ENCODE data around the gene TRMT2A.

TRMT2A gene

DNA sequence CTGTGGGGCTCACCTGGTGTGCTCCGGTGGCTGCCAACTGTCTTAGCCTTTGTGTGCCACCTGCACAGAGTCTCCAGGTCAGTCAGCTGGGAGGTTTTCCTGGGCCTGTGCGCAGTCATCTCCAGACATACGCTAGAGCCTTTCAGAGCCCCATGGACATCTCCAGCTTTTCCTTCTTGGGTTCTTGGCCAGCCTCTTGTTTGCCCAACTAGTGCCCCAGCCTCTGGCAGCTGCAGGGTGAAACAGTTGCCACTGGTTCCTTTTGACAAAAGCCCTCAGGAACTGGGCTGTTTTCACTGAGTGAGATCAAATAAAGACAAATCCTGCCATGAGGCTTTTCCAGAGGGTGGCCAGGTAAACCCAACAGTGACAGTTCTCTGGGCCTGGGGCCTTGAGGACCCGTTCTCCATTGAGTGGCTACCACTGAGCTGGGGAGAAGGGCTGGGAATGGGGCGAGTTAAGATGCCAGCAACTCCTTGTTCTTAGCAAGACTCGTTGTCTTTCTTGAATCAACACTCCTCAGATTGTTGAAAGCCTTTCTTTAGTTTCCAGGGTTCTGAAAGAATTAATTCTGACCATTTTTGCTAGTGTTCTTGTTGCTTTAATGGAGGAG, 17.8 kb downstream of the TRMT2A start:
- DNase-seq (ENCODE audit: low read depth in 1 of 2, low spot score in 1 of 2) = no peak
- H3K27ac ChIP-seq (replicated peaks) = no peak overlapping the region
- H3K4me3 ChIP-seq (replicated peaks; ENCODE audit: insufficient read depth, low read length) = no peak overlapping the region
- TF ChIP-seq GABPA (IDR thresholded peaks at IDR 0.05; ENCODE audit: low read depth) = no peak
- TF ChIP-seq POLR2AphosphoS5 (IDR thresholded peaks at IDR 0.05; ENCODE audit: low read depth) = no peak
- TF ChIP-seq, protein P1, sequence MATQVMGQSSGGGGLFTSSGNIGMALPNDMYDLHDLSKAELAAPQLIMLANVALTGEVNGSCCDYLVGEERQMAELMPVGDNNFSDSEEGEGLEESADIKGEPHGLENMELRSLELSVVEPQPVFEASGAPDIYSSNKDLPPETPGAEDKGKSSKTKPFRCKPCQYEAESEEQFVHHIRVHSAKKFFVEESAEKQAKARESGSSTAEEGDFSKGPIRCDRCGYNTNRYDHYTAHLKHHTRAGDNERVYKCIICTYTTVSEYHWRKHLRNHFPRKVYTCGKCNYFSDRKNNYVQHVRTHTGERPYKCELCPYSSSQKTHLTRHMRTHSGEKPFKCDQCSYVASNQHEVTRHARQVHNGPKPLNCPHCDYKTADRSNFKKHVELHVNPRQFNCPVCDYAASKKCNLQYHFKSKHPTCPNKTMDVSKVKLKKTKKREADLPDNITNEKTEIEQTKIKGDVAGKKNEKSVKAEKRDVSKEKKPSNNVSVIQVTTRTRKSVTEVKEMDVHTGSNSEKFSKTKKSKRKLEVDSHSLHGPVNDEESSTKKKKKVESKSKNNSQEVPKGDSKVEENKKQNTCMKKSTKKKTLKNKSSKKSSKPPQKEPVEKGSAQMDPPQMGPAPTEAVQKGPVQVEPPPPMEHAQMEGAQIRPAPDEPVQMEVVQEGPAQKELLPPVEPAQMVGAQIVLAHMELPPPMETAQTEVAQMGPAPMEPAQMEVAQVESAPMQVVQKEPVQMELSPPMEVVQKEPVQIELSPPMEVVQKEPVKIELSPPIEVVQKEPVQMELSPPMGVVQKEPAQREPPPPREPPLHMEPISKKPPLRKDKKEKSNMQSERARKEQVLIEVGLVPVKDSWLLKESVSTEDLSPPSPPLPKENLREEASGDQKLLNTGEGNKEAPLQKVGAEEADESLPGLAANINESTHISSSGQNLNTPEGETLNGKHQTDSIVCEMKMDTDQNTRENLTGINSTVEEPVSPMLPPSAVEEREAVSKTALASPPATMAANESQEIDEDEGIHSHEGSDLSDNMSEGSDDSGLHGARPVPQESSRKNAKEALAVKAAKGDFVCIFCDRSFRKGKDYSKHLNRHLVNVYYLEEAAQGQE (IDR thresholded peaks at IDR 0.05; ENCODE audit: insufficient replicate concordance, low read depth) = no peak
- no peak for TF ChIP-seq SPI1 (IDR thresholded peaks at IDR 0.05; ENCODE audit: borderline replicate concordance, low read depth)
- TF ChIP-seq, protein P2, sequence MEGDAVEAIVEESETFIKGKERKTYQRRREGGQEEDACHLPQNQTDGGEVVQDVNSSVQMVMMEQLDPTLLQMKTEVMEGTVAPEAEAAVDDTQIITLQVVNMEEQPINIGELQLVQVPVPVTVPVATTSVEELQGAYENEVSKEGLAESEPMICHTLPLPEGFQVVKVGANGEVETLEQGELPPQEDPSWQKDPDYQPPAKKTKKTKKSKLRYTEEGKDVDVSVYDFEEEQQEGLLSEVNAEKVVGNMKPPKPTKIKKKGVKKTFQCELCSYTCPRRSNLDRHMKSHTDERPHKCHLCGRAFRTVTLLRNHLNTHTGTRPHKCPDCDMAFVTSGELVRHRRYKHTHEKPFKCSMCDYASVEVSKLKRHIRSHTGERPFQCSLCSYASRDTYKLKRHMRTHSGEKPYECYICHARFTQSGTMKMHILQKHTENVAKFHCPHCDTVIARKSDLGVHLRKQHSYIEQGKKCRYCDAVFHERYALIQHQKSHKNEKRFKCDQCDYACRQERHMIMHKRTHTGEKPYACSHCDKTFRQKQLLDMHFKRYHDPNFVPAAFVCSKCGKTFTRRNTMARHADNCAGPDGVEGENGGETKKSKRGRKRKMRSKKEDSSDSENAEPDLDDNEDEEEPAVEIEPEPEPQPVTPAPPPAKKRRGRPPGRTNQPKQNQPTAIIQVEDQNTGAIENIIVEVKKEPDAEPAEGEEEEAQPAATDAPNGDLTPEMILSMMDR (IDR thresholded peaks at IDR 0.05; ENCODE audit: insufficient read depth, low read length) = no peak
- H3K27me3 ChIP-seq (ENCODE audit: insufficient read depth, poor library complexity, severe bottlenecking) = no peaks in the 10 kb centered on the region

DNA sequence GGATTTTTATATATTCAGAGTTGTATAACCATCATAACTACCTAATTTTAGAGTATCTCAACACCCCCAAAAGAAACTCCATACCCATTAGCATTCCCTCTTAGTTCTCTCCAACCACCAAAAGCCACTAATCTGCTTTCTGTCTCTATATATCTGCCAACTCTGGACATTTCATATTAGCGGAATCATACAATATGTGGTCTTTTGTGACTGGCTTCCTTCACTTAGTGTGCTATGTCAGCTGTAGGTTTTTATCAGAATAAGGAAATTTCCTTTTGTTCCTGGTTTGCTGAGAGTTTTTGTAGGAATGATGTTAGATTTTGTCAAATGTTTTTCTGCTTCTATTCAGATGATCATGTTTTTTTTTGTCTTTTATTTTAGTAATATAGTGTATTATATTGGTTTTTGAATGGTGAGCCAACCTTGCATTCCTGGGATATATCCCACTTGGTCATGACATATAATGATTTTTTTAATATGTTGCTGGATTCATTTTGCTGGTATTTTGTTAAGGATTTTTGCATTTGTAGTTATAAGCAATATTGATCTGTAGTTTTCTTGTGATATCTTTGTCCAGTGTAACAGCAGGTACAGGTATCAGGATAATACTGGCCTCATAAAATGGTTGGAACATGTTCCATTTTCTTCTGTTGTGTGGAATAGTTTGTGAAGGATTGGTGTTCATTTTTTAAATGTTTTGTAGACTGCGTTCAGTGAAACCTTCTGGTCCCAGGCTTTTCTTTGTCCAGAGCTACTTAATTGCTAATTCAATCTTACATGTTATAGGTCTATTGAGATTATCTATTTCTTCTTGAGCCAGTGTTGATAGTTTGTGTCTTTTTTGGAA, 20.2 kb downstream of the TRMT2A start:
- TF ChIP-seq, protein P1 (IDR thresholded peaks at IDR 0.05; ENCODE audit: insufficient replicate concordance, low read depth) = no peak
- TF ChIP-seq SPI1 (IDR thresholded peaks at IDR 0.05; ENCODE audit: borderline replicate concordance, low read depth) (no peak), POLR2AphosphoS5 (IDR thresholded peaks at IDR 0.05; ENCODE audit: low read depth) (no peak)
- H3K4me3 ChIP-seq (replicated peaks; ENCODE audit: insufficient read depth, low read length) = no peak overlapping the region
- H3K27me3 ChIP-seq (ENCODE audit: insufficient read depth, poor library complexity, severe bottlenecking) = no peaks in the 10 kb centered on the region
- DNase-seq (ENCODE audit: low read depth in 1 of 2, low spot score in 1 of 2) = no peak
- no peak overlapping the region for H3K27ac ChIP-seq (replicated peaks)

DNA sequence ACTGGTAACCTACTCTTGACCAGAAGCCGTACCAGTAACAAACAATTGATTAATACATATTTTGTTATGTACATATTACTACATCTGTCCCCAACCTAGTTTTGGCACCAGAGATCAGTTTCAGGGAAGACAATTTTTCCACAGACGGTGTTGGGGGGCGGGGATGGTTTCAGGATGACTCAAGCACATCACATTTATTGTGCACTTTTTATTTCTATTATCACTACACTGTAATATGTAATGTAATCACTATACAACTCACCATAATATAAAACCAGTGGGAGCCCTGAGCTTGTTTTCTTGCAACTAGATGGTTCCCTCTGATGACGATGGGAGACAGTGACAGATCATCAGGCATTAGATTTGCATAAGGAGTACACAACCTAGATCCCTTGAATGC, 21.5 kb downstream of the TRMT2A start:
- H3K4me3 ChIP-seq (replicated peaks; ENCODE audit: insufficient read depth, low read length) = no peak overlapping the region
- TF ChIP-seq POLR2AphosphoS5 (IDR thresholded peaks at IDR 0.05; ENCODE audit: low read depth) = no peak
- no peak for DNase-seq (ENCODE audit: low read depth in 1 of 2, low spot score in 1 of 2)

DNA sequence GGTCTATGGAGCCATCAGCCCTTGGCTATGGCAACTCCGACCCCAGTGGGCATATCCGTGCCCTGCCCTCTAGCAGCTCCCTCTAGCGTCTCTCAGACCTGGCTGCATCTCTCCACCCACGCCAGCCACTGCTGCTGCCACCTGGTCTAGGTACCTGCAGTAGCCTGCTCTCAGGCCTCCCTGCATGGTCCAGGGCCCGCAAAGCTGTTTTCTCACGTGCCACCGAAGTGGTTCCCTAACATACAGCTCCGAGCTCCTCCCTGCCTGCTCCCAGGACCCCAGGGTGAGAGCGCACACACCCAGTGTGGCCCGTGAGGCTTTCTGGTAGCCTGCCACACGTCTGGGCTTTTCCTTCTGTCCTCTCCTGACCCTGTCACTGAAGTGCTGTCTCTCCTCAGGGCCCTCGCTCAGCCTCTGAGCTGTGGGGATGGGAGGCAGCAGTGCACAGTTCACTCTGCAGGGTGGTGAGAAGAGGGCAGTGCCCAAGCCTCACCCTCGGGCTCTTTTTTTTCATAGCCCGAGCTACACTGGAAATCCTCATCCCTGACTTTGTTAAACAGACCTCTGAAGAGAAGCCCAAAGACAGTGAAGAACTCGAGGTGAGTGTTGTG, 22.7 kb downstream of the TRMT2A start:
- TF ChIP-seq, protein P2 (IDR thresholded peaks at IDR 0.05; ENCODE audit: insufficient read depth, low read length) = no peak
- no peak for TF ChIP-seq POLR2AphosphoS5 (IDR thresholded peaks at IDR 0.05; ENCODE audit: low read depth)
- no peak for TF ChIP-seq GABPA (IDR thresholded peaks at IDR 0.05; ENCODE audit: low read depth)
- TF ChIP-seq SPI1 (IDR thresholded peaks at IDR 0.05; ENCODE audit: borderline replicate concordance, low read depth) = no peak
- TF ChIP-seq, protein P1 (IDR thresholded peaks at IDR 0.05; ENCODE audit: insufficient replicate concordance, low read depth) = no peak
- no peak for DNase-seq (ENCODE audit: low read depth in 1 of 2, low spot score in 1 of 2)
- H3K4me3 ChIP-seq (replicated peaks; ENCODE audit: insufficient read depth, low read length) = no peak overlapping the region
- no peak overlapping the region for H3K27ac ChIP-seq (replicated peaks)
- no peaks in the 10 kb centered on the region for H3K27me3 ChIP-seq (ENCODE audit: insufficient read depth, poor library complexity, severe bottlenecking)

More for the DNA sequence above, 21.5 kb downstream of the TRMT2A start:
- H3K27ac ChIP-seq (replicated peaks) = no peak overlapping the region
- H3K27me3 ChIP-seq (ENCODE audit: insufficient read depth, poor library complexity, severe bottlenecking) = no peaks in the 10 kb centered on the region
